ENCODE measurements around the gene BUD31.
"Not testable (repeated sequence)": the region's sequence is repeated elsewhere in the genome, so short reads cannot be mapped to it uniquely, and the experiment has no call there.

BUD31 gene

DNA sequence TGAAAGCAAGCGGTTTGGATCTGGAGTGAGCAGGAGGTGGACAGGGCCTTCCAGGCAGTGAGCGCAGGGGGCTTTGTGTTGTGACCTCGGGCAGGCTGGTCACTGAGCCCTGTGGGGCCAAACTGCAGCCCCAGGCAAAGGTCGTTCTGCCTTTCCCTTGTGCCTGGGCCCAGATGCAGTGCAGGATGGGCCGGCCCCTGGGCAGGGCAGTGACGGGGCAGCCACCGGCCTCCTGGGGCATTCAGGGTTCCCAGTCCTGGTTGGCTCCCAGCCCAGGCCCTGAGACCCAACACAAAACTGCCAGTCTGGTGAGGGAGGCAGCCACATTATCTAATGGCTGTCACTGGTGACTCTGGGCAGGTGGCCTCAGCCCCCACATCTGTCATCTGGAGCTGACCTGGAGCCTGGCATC is 27.1 kb upstream of the BUD31 start:
- Histone ChIP-seq H3K36me3 (ENCODE audit: control insufficient read depth, insufficient read depth, low read length) (peaks cover 8% of the 10 kb centered on the region), H3K4me1 (ENCODE audit: control insufficient read depth, insufficient read depth, low read length) (peaks cover 3% of the 10 kb centered on the region), H3K27ac (ENCODE audit: low read length) (no peak overlapping the region), H3K9me3 (ENCODE audit: control insufficient read depth, insufficient read depth, low read length) (no peaks in the 10 kb centered on the region), H3K27me3 (ENCODE audit: control insufficient read depth, insufficient read depth, low read length) (no peaks in the 10 kb centered on the region), H3K4me3 (ENCODE audit: low read length) (no peak overlapping the region)
- no CpG with 5 or more reads among the region's 7 CpGs for WGBS (ENCODE audit: insufficient coverage, insufficient read length)
- no peak for DNase-seq (ENCODE audit: low read depth, low spot score)

GRCh38 chr7:99383203-99383602 is 25.6 kb upstream of the BUD31 start:
- Histone ChIP-seq H3K36me3 (ENCODE audit: control insufficient read depth, insufficient read depth, low read length) (peaks cover 14% of the 10 kb centered on the region), H3K4me3 (ENCODE audit: low read length) (no peak overlapping the region), H3K9me3 (ENCODE audit: control insufficient read depth, insufficient read depth, low read length) (no peaks in the 10 kb centered on the region), H3K4me1 (ENCODE audit: control insufficient read depth, insufficient read depth, low read length) (peaks cover 3% of the 10 kb centered on the region), H3K27me3 (ENCODE audit: control insufficient read depth, insufficient read depth, low read length) (no peaks in the 10 kb centered on the region), H3K27ac (ENCODE audit: low read length) (no peak overlapping the region)
- no CpG with 5 or more reads among the region's 10 CpGs for WGBS (ENCODE audit: insufficient coverage, insufficient read length)
- no peak for DNase-seq (ENCODE audit: low read depth, low spot score)

- no CpG with 5 or more reads among the region's 13 CpGs for WGBS (ENCODE audit: insufficient coverage, insufficient read length)
- peaks cover 17% of the 10 kb centered on the region for H3K36me3 ChIP-seq (ENCODE audit: control insufficient read depth, insufficient read depth, low read length)
- no peaks in the 10 kb centered on the region for H3K9me3 ChIP-seq (ENCODE audit: control insufficient read depth, insufficient read depth, low read length)
- no peaks in the 10 kb centered on the region for H3K27me3 ChIP-seq (ENCODE audit: control insufficient read depth, insufficient read depth, low read length)
- peaks cover 3% of the 10 kb centered on the region for H3K4me1 ChIP-seq (ENCODE audit: control insufficient read depth, insufficient read depth, low read length)
- DNase-seq (ENCODE audit: low read depth, low spot score): no peak
- no peak overlapping the region for H3K27ac ChIP-seq (ENCODE audit: low read length)
- H3K4me3 ChIP-seq (ENCODE audit: low read length): no peak overlapping the region
Measured at GRCh38 chr7:99383791-99384370, 24.9 kb upstream of the BUD31 start.

- H3K9me3 ChIP-seq (ENCODE audit: control insufficient read depth, insufficient read depth, low read length): no peaks in the 10 kb centered on the region
- H3K4me3 ChIP-seq (ENCODE audit: low read length): no peak overlapping the region
- H3K27me3 ChIP-seq (ENCODE audit: control insufficient read depth, insufficient read depth, low read length): no peaks in the 10 kb centered on the region
- peaks cover 19% of the 10 kb centered on the region for H3K36me3 ChIP-seq (ENCODE audit: control insufficient read depth, insufficient read depth, low read length)
- no CpG with 5 or more reads among the region's 4 CpGs for WGBS (ENCODE audit: insufficient coverage, insufficient read length)
- H3K4me1 ChIP-seq (ENCODE audit: control insufficient read depth, insufficient read depth, low read length): peaks cover 3% of the 10 kb centered on the region
- DNase-seq (ENCODE audit: low read depth, low spot score): no peak
- H3K27ac ChIP-seq (ENCODE audit: low read length): no peak overlapping the region
Measured at GRCh38 chr7:99384523-99384922, 24.2 kb upstream of the BUD31 start.

GRCh38 chr7:99385564-99385963 is 23.2 kb upstream of the BUD31 start:
- H3K27me3 ChIP-seq (ENCODE audit: control insufficient read depth, insufficient read depth, low read length): no peaks in the 10 kb centered on the region
- H3K27ac ChIP-seq (ENCODE audit: low read length): no peak overlapping the region
- H3K9me3 ChIP-seq (ENCODE audit: control insufficient read depth, insufficient read depth, low read length): no peaks in the 10 kb centered on the region
- H3K4me3 ChIP-seq (ENCODE audit: low read length): no peak overlapping the region
- no CpG with 5 or more reads among the region's 8 CpGs for WGBS (ENCODE audit: insufficient coverage, insufficient read length)
- no peak for DNase-seq (ENCODE audit: low read depth, low spot score)
- peaks cover 23% of the 10 kb centered on the region for H3K36me3 ChIP-seq (ENCODE audit: control insufficient read depth, insufficient read depth, low read length)
- peaks cover 2% of the 10 kb centered on the region for H3K4me1 ChIP-seq (ENCODE audit: control insufficient read depth, insufficient read depth, low read length)

- Histone ChIP-seq H3K27me3 (ENCODE audit: control insufficient read depth, insufficient read depth, low read length) (no peaks in the 10 kb centered on the region), H3K4me1 (ENCODE audit: control insufficient read depth, insufficient read depth, low read length) (no peaks in the 10 kb centered on the region), H3K36me3 (ENCODE audit: control insufficient read depth, insufficient read depth, low read length) (peaks cover 26% of the 10 kb centered on the region), H3K9me3 (ENCODE audit: control insufficient read depth, insufficient read depth, low read length) (no peaks in the 10 kb centered on the region), H3K27ac (ENCODE audit: low read length) (no peak overlapping the region), H3K4me3 (ENCODE audit: low read length) (no peak overlapping the region)
- WGBS (ENCODE audit: insufficient coverage, insufficient read length): no CpG with 5 or more reads among the region's 9 CpGs
- DNase-seq (ENCODE audit: low read depth, low spot score): no peak
Measured at GRCh38 chr7:99386584-99387238, 22.1 kb upstream of the BUD31 start.

- not testable (repeated sequence) for H3K27me3 ChIP-seq (ENCODE audit: control insufficient read depth, insufficient read depth, low read length); H3K27ac ChIP-seq (ENCODE audit: low read length); H3K4me3 ChIP-seq (ENCODE audit: low read length); H3K9me3 ChIP-seq (ENCODE audit: control insufficient read depth, insufficient read depth, low read length); H3K4me1 ChIP-seq (ENCODE audit: control insufficient read depth, insufficient read depth, low read length); DNase-seq (ENCODE audit: low read depth, low spot score)
- WGBS (ENCODE audit: insufficient coverage, insufficient read length): no CpG with 5 or more reads among the region's 14 CpGs
- H3K36me3 ChIP-seq (ENCODE audit: control insufficient read depth, insufficient read depth, low read length): peaks cover 26% of the 10 kb centered on the region
Measured at GRCh38 chr7:99387239-99387635, 21.5 kb upstream of the BUD31 start.

DNA sequence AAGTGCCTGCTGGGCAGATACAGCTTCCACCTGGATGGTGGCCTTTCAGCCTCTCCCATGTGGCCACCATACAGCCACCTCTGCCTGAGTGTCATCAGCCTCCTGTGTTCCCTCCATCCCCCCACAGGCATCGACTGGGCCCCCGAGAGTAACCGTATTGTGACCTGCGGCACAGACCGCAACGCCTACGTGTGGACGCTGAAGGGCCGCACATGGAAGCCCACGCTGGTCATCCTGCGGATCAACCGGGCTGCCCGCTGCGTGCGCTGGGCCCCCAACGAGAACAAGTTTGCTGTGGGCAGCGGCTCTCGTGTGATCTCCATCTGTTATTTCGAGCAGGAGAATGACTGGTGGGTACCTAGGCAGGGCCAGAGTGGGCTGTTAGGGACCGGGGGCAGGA is 20.9 kb upstream of the BUD31 start:
- Histone ChIP-seq H3K4me3 (ENCODE audit: low read length) (no peak overlapping the region), H3K27me3 (ENCODE audit: control insufficient read depth, insufficient read depth, low read length) (no peaks in the 10 kb centered on the region), H3K36me3 (ENCODE audit: control insufficient read depth, insufficient read depth, low read length) (peaks cover 26% of the 10 kb centered on the region), H3K27ac (ENCODE audit: low read length) (no peak overlapping the region), H3K4me1 (ENCODE audit: control insufficient read depth, insufficient read depth, low read length) (peaks cover 2% of the 10 kb centered on the region; the same call in 1 of the 2 replicates), H3K9me3 (ENCODE audit: control insufficient read depth, insufficient read depth, low read length) (no peaks in the 10 kb centered on the region)
- DNase-seq (ENCODE audit: low read depth, low spot score): no peak
- WGBS (ENCODE audit: insufficient coverage, insufficient read length): no CpG with 5 or more reads among the region's 20 CpGs

- Histone ChIP-seq H3K27me3 (ENCODE audit: control insufficient read depth, insufficient read depth, low read length) (no peaks in the 10 kb centered on the region), H3K9me3 (ENCODE audit: control insufficient read depth, insufficient read depth, low read length) (no peaks in the 10 kb centered on the region), H3K27ac (ENCODE audit: low read length) (no peak overlapping the region), H3K4me1 (ENCODE audit: control insufficient read depth, insufficient read depth, low read length) (peaks cover 6% of the 10 kb centered on the region; the same call in 1 of the 2 replicates), H3K4me3 (ENCODE audit: low read length) (no peak overlapping the region), H3K36me3 (ENCODE audit: control insufficient read depth, insufficient read depth, low read length) (peaks cover 26% of the 10 kb centered on the region)
- no CpG with 5 or more reads among the region's 13 CpGs for WGBS (ENCODE audit: insufficient coverage, insufficient read length)
- DNase-seq (ENCODE audit: low read depth, low spot score): no peak
Measured at GRCh38 chr7:99389772-99390171, 19.0 kb upstream of the BUD31 start.

DNA sequence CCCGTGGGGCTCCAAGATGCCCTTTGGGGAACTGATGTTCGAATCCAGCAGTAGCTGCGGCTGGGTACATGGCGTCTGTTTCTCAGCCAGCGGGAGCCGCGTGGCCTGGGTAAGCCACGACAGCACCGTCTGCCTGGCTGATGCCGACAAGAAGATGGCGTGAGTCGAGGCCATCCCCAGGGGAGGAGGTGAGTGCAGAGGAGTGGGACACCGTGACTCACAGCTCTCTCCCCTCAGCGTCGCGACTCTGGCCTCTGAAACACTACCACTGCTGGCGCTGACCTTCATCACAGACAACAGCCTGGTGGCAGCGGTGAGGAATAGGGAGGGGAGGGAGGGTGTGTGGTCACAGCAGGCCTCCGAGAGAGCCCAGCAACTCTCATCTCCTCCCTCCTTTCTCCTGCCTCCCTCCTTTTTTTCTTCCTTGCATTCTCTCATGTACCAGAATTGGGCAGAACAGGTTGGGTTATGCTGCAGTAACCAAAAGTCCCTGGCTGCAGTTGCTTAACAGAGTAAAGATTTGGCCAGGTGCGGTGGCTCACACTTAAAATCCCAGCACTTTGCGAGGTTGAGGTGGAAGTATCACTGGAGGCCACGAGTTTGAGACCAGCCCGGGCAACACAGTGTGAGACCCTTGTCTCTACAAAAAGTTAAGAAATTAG is 17.7 kb upstream of the BUD31 start:
- Histone ChIP-seq H3K4me3 (ENCODE audit: low read length) (no peak overlapping the region), H3K27me3 (ENCODE audit: control insufficient read depth, insufficient read depth, low read length) (no peaks in the 10 kb centered on the region), H3K9me3 (ENCODE audit: control insufficient read depth, insufficient read depth, low read length) (no peaks in the 10 kb centered on the region), H3K27ac (ENCODE audit: low read length) (no peak overlapping the region), H3K4me1 (ENCODE audit: control insufficient read depth, insufficient read depth, low read length) (peaks cover 6% of the 10 kb centered on the region; the same call in 1 of the 2 replicates), H3K36me3 (ENCODE audit: control insufficient read depth, insufficient read depth, low read length) (peaks cover 31% of the 10 kb centered on the region)
- DNase-seq (ENCODE audit: low read depth, low spot score): no peak
- no CpG with 5 or more reads among the region's 23 CpGs for WGBS (ENCODE audit: insufficient coverage, insufficient read length)

Data from iPS DF 6.9 (cell line).